H9 (cell line): ENCODE data around the gene KIF4A. TPM values are rescaled to one million over a fixed set of nuclear protein-coding genes. Genes with fewer than 3 reads are reported as not detected.

Experiments used
- DNase-seq: peaks from one replicate; pipeline ENCODE4 v3.0.0-alpha.2; 2017
- H2AFZ ChIP-seq: one replicate; pipeline ENCODE4 v1.6.1; 2013; ENCODE audit warnings: mild to moderate bottlenecking, low read length, control low read depth, moderate library complexity
- H2AK5ac ChIP-seq: 2 replicates; pipeline ENCODE4 v1.6.1; 2013; ENCODE audit warnings: low read length, control low read depth, mixed read lengths; ENCODE audit not compliant: insufficient read length
- H2BK120ac ChIP-seq: one replicate; pipeline ENCODE4 v1.6.1; 2013; ENCODE audit warnings: low read depth, mild to moderate bottlenecking, low read length, control low read depth, inconsistent platforms; ENCODE audit not compliant: poor library complexity, severe bottlenecking
- H2BK12ac ChIP-seq: 2 replicates; pipeline ENCODE4 v1.6.1; 2013; ENCODE audit warnings: low read length, control low read depth, mixed read lengths, low read depth; ENCODE audit not compliant: insufficient read length
- H2BK15ac ChIP-seq: 2 replicates; pipeline ENCODE4 v1.6.1; 2013; ENCODE audit warnings: low read depth, low read length, control low read depth
- H2BK20ac ChIP-seq: one replicate; pipeline ENCODE4 v1.6.1; 2013; ENCODE audit warnings: low read depth, mild to moderate bottlenecking, low read length, control low read depth, inconsistent platforms; ENCODE audit not compliant: poor library complexity, severe bottlenecking
- H2BK5ac ChIP-seq: 2 replicates; pipeline ENCODE4 v1.6.1; 2013; ENCODE audit warnings: low read length, control low read depth, mixed read lengths; ENCODE audit not compliant: insufficient read length
- H3K14ac ChIP-seq: 2 replicates; pipeline ENCODE4 v1.6.1; 2013; ENCODE audit warnings: low read length, control low read depth; ENCODE audit not compliant: insufficient read depth
- H3K18ac ChIP-seq: 2 replicates; pipeline ENCODE4 v1.6.1; 2013; ENCODE audit warnings: low read depth, mild to moderate bottlenecking, mixed read lengths, low read length, control low read depth; ENCODE audit not compliant: insufficient read length
- H3K23ac ChIP-seq: 2 replicates; pipeline ENCODE4 v1.6.1; 2013; ENCODE audit warnings: low read length, control low read depth, mixed read lengths, low read depth; ENCODE audit not compliant: insufficient read length
- H3K23me2 ChIP-seq: 2 replicates; pipeline ENCODE4 v1.6.1; 2013; ENCODE audit warnings: low read depth, mild to moderate bottlenecking, mixed read lengths, low read length, control low read depth; ENCODE audit not compliant: insufficient read length, poor library complexity, severe bottlenecking
- H3K27ac ChIP-seq: 2 replicates; pipeline ENCODE4 v1.5.1; 2013; ENCODE audit warnings: low read length, control low read depth, mixed read lengths, low read depth; ENCODE audit not compliant: insufficient read length
- H3K27me3 ChIP-seq: 2 replicates; pipeline ENCODE4 v1.6.1; 2013; ENCODE audit warnings: low read length, control low read depth, inconsistent platforms; ENCODE audit not compliant: insufficient read depth
- H3K4ac ChIP-seq: 2 replicates; pipeline ENCODE4 v1.6.1; 2013; ENCODE audit warnings: low read depth, mild to moderate bottlenecking, control low read depth, inconsistent platforms, low read length, moderate library complexity
- H3K4me1 ChIP-seq: 2 replicates; pipeline ENCODE4 v1.6.1; 2013; ENCODE audit warnings: low read length, control low read depth, inconsistent platforms; ENCODE audit not compliant: insufficient read depth
- H3K4me2 ChIP-seq: 2 replicates; pipeline ENCODE4 v1.6.1; 2013; ENCODE audit warnings: low read length, control low read depth, mixed read lengths; ENCODE audit not compliant: insufficient read length, insufficient read depth
- H3K56ac ChIP-seq: 2 replicates; pipeline ENCODE4 v1.6.1; 2013; ENCODE audit warnings: low read depth, mild to moderate bottlenecking, mixed read lengths, low read length, control low read depth; ENCODE audit not compliant: insufficient read length
- H3K79me1 ChIP-seq: 2 replicates; pipeline ENCODE4 v1.6.1; 2013; ENCODE audit warnings: low read depth, mild to moderate bottlenecking, moderate library complexity, low read length, control low read depth, inconsistent platforms; ENCODE audit not compliant: insufficient read depth, poor library complexity, severe bottlenecking
- H3K79me2 ChIP-seq: 2 replicates; pipeline ENCODE4 v1.6.1; 2013; ENCODE audit warnings: low read length, control low read depth, inconsistent platforms; ENCODE audit not compliant: insufficient read depth
- H3K9ac ChIP-seq: 2 replicates; pipeline ENCODE4 v1.6.1; 2013; ENCODE audit warnings: low read length, control low read depth, mixed read lengths; ENCODE audit not compliant: insufficient read length; ENCODE audit errors: extremely low read depth
- H3K9me3 ChIP-seq: one replicate; pipeline ENCODE4 v1.6.1; 2013; ENCODE audit warnings: low read depth, low read length, inconsistent platforms; ENCODE audit not compliant: control insufficient read depth
- H3T11ph ChIP-seq: one replicate; pipeline ENCODE4 v1.6.1; 2013; ENCODE audit warnings: mild to moderate bottlenecking, low read length, control low read depth, inconsistent platforms
- H4K20me1 ChIP-seq: one replicate; pipeline ENCODE4 v1.6.1; 2013; ENCODE audit not compliant: control insufficient read depth, insufficient read length, insufficient read depth
- H4K5ac ChIP-seq: 2 replicates; pipeline ENCODE4 v1.6.1; 2013; ENCODE audit warnings: low read depth, mild to moderate bottlenecking, mixed read lengths, low read length, control low read depth; ENCODE audit not compliant: insufficient read length
- H4K8ac ChIP-seq: replicated peaks from 2 replicates; pipeline ENCODE4 v1.6.1; 2013; ENCODE audit warnings: low read length, control low read depth, mixed read lengths, low read depth; ENCODE audit not compliant: insufficient read length
- H4K91ac ChIP-seq: 2 replicates; pipeline ENCODE4 v1.6.1; 2013; ENCODE audit warnings: low read depth, mild to moderate bottlenecking, moderate library complexity, mixed read lengths, low read length, control low read depth; ENCODE audit not compliant: insufficient read length
- H3K27ac Mint-ChIP-seq, 3 experiments: 2 replicates in 2 of 3; 3 replicates in 1 of 3; pipeline ENCODE4 v1.8.0; 2020 to 2021; ENCODE audit warnings: mixed read lengths in 3 of 3, mild to moderate bottlenecking in 1 of 3, moderate library complexity in 1 of 3
- H3K27me3 Mint-ChIP-seq: 2 replicates; pipeline ENCODE4 v1.8.0; 2021; ENCODE audit warnings: low read depth, mild to moderate bottlenecking, moderate library complexity, mixed read lengths
- H3K36me3 Mint-ChIP-seq, 3 experiments: 2 replicates in 2 of 3; 3 replicates in 1 of 3; pipeline ENCODE4 v1.8.0; 2020 to 2021; ENCODE audit warnings: low read depth in 3 of 3, mixed read lengths in 3 of 3; ENCODE audit not compliant: insufficient read depth in 1 of 3
- H3K4me1 Mint-ChIP-seq, 2 experiments: 2 replicates each; pipeline ENCODE4 v1.8.0; 2020; ENCODE audit warnings: mixed read lengths in 2 of 2
- H3K4me3 Mint-ChIP-seq, 2 experiments: 2 replicates in 1 of 2; 3 replicates in 1 of 2; pipeline ENCODE4 v1.8.0; 2020 to 2021; ENCODE audit warnings: mild to moderate bottlenecking in 2 of 2, mixed read lengths in 2 of 2, moderate library complexity in 1 of 2
- H3K9me3 Mint-ChIP-seq, 2 experiments: 2 replicates in 1 of 2; 3 replicates in 1 of 2; pipeline ENCODE4 v1.8.0; 2020; ENCODE audit warnings: mild to moderate bottlenecking in 2 of 2, mixed read lengths in 2 of 2, moderate library complexity in 1 of 2
- WGBS: extraction: QIAGEN DNeasy Blood & Tissue Kit; methylation state at CpG from one replicate; pipeline ENCODE4 v1.1.7; 2013; ENCODE audit warnings: missing lambda C conversion rate, low lambda C conversion rate, mixed read lengths; ENCODE audit not compliant: insufficient read length; ENCODE audit errors: extremely low coverage; 5-methylcytosine and 5-hydroxymethylcytosine counted together
- total RNA-seq: library from RNA; stranded (reverse); gene quantifications from 2 replicates; pipeline ENCODE4 v1.2.1, GENCODE V29; 2021
- TF ChIP-seq, protein P1 (sequence below): fragments of 200-600 bp; sonication (generic); conservative IDR thresholded peaks from 3 replicates; pipeline ENCODE4 v1.8.0; 2021; ENCODE audit warnings: antibody characterized with exemption, mild to moderate bottlenecking

KIF4A gene
- total RNA-seq, 1 experiment from 2014 or later = 41.8 TPM

DNA sequence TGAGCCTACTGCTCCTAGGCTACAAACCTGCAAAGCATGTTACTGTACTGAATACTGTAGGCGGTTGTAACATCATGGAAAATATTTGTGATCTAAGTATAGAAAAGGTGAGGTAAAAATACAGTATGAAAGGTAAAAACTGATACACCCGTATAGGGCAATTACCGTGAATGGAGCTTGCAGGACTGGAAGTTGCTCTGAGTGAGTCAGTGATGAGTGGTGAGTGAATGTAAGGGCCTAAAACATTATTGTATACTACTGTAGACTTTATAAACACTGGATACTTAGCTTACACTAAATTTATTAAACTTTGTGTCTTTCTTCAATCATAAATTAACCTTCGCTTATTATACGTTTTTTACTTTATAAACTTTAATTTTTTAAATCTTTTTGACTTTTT lies 3.7 kb downstream of the KIF4A start:
- Histone ChIP-seq H3K4me2 (no peak overlapping the region), H3K23me2 (no peaks in the 10 kb centered on the region), H3K4ac (no peak overlapping the region), H3K79me2 (no peaks in the 10 kb centered on the region), H3K9me3 (peaks cover 3% of the 10 kb centered on the region), H3T11ph (no peak overlapping the region), H3K56ac (no peak overlapping the region), H4K20me1 (no peaks in the 10 kb centered on the region), H3K4me1 (no peaks in the 10 kb centered on the region), H3K27ac (no peak overlapping the region), H3K18ac (no peak overlapping the region), H3K14ac (no peak overlapping the region), H2BK20ac (no peak overlapping the region), H4K91ac (no peak overlapping the region), H4K5ac (no peak overlapping the region), H2AFZ (no peak overlapping the region), H2BK12ac (no peak overlapping the region), H2BK120ac (no peak overlapping the region), H4K8ac (no peak overlapping the region), H2BK15ac (no peak overlapping the region), H3K9ac (no peak overlapping the region), H3K79me1 (no peaks in the 10 kb centered on the region), H3K27me3 (no peaks in the 10 kb centered on the region), H2AK5ac (no peak overlapping the region), H2BK5ac (no peak overlapping the region), H3K23ac (no peak overlapping the region)
- DNase-seq = no peak
- no peak overlapping the region for H3K4me3 Mint-ChIP-seq
- H3K4me1 Mint-ChIP-seq = peaks cover 9 to 14% of the 10 kb centered on the region in 2 experiments
- no peak overlapping the region for H3K27ac Mint-ChIP-seq
- H3K36me3 Mint-ChIP-seq = peaks cover 2 to 36% (median 26%) of the 10 kb centered on the region in 3 experiments
- WGBS = 100% methylated on average over 2 of the region's 5 CpGs
- peaks cover 45 to 56% of the 10 kb centered on the region in 2 experiments for H3K9me3 Mint-ChIP-seq
- H3K27me3 Mint-ChIP-seq = no peaks in the 10 kb centered on the region
- TF ChIP-seq, protein P1, sequence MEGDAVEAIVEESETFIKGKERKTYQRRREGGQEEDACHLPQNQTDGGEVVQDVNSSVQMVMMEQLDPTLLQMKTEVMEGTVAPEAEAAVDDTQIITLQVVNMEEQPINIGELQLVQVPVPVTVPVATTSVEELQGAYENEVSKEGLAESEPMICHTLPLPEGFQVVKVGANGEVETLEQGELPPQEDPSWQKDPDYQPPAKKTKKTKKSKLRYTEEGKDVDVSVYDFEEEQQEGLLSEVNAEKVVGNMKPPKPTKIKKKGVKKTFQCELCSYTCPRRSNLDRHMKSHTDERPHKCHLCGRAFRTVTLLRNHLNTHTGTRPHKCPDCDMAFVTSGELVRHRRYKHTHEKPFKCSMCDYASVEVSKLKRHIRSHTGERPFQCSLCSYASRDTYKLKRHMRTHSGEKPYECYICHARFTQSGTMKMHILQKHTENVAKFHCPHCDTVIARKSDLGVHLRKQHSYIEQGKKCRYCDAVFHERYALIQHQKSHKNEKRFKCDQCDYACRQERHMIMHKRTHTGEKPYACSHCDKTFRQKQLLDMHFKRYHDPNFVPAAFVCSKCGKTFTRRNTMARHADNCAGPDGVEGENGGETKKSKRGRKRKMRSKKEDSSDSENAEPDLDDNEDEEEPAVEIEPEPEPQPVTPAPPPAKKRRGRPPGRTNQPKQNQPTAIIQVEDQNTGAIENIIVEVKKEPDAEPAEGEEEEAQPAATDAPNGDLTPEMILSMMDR = no peak
